Smooth muscle cell (in vitro differentiated cells): Measurements from ENCODE around the gene GALNTL6. TPM values are rescaled to one million over a fixed set of nuclear protein-coding genes. Genes with fewer than 3 reads are reported as not detected.

Source experiments
- DNase-seq: peaks from one replicate; lab custom pipeline; 2025; ENCODE audit not compliant: unreplicated experiment; lab: John Stamatoyannopoulos, UW
- H2AFZ ChIP-seq: fragments of 200-600 bp; sonication (generic); 2 replicates; pipeline ENCODE4 v1.6.0; 2016; ENCODE audit warnings: antibody characterized with exemption, low read depth, mild to moderate bottlenecking
- H3F3A ChIP-seq: fragments of 200-600 bp; sonication (generic); 2 replicates; pipeline ENCODE4 v1.6.0; 2017; ENCODE audit warnings: antibody characterized with exemption, low read depth
- H3K27ac ChIP-seq: fragments of 200-600 bp; sonication (generic); 2 replicates; pipeline ENCODE4 v1.5.1; 2016; ENCODE audit warnings: low read depth, mild to moderate bottlenecking
- H3K27me3 ChIP-seq: fragments of 200-600 bp; sonication (generic); 2 replicates; pipeline ENCODE4 v1.6.1; 2016; ENCODE audit warnings: low read depth, mild to moderate bottlenecking
- H3K36me3 ChIP-seq: fragments of 200-600 bp; sonication (generic); 2 replicates; pipeline ENCODE4 v1.5.1; 2016; ENCODE audit warnings: low read depth
- H3K4me1 ChIP-seq: fragments of 200-600 bp; sonication (generic); 2 replicates; pipeline ENCODE4 v1.5.1; 2016; ENCODE audit warnings: low read depth
- H3K4me2 ChIP-seq: fragments of 200-600 bp; sonication (generic); 2 replicates; pipeline ENCODE4 v1.6.0; 2016; ENCODE audit warnings: mild to moderate bottlenecking
- H3K4me3 ChIP-seq: fragments of 200-600 bp; sonication (generic); 2 replicates; pipeline ENCODE4 v1.5.1; 2016; ENCODE audit warnings: mild to moderate bottlenecking
- H3K79me2 ChIP-seq: fragments of 200-600 bp; sonication (generic); 2 replicates; pipeline ENCODE4 v1.6.0; 2016; ENCODE audit warnings: low read depth, mild to moderate bottlenecking
- H3K9ac ChIP-seq: fragments of 200-600 bp; sonication (generic); 2 replicates; pipeline ENCODE4 v1.6.0; 2016; ENCODE audit warnings: low read depth
- H3K9me3 ChIP-seq: fragments of 200-600 bp; sonication (generic); replicated peaks from 2 replicates; pipeline ENCODE4 v1.5.1; 2016; ENCODE audit warnings: low read depth
- H4K20me1 ChIP-seq: fragments of 200-600 bp; sonication (generic); 2 replicates; pipeline ENCODE4 v1.6.0; 2016; ENCODE audit warnings: low read depth
- WGBS: methylation state at CpG from one replicate; pipeline ENCODE4 v1.1.7; 2016; ENCODE audit warnings: low lambda C conversion rate; 5-methylcytosine and 5-hydroxymethylcytosine counted together
- polyA plus RNA-seq: library from polyadenylated mRNA; unstranded; fragments of >200 nt; fragmentation: Nextera tagmentation; extraction: Ambion mirVana; gene quantifications from 2 replicates; pipeline ENCODE4 v1.2.1, GENCODE V29; 2016
- total RNA-seq: library from RNA; depleted of rRNA; stranded (reverse); fragments of >200 nt; gene quantifications from 2 replicates; pipeline ENCODE4 v1.2.3, GENCODE V29; 2014
- TF ChIP-seq, protein P1 (sequence below): fragments of 200-600 bp; sonication (generic); IDR thresholded peaks from 2 replicates; pipeline ENCODE4 v1.5.1; 2017; ENCODE audit warnings: borderline replicate concordance, mild to moderate bottlenecking, antibody characterized with exemption; ENCODE audit not compliant: insufficient read depth, poor library complexity, severe bottlenecking

Gene GALNTL6
- total and polyA plus RNA-seq, 2 experiments from 2014 or later: 0.18 to 1.3 TPM

- Histone ChIP-seq H3K27ac (no peak overlapping the region), H3K9ac (no peak overlapping the region), H3K9me3 (no peaks in the 10 kb centered on the region), H2AFZ (no peak overlapping the region), H3K27me3 (no peaks in the 10 kb centered on the region), H3K4me2 (no peak overlapping the region), H3K4me3 (no peak overlapping the region), H3F3A (no peaks in the 10 kb centered on the region), H3K4me1 (no peaks in the 10 kb centered on the region), H4K20me1 (no peaks in the 10 kb centered on the region), H3K79me2 (no peaks in the 10 kb centered on the region), H3K36me3 (no peaks in the 10 kb centered on the region)
- TF ChIP-seq, protein P1, sequence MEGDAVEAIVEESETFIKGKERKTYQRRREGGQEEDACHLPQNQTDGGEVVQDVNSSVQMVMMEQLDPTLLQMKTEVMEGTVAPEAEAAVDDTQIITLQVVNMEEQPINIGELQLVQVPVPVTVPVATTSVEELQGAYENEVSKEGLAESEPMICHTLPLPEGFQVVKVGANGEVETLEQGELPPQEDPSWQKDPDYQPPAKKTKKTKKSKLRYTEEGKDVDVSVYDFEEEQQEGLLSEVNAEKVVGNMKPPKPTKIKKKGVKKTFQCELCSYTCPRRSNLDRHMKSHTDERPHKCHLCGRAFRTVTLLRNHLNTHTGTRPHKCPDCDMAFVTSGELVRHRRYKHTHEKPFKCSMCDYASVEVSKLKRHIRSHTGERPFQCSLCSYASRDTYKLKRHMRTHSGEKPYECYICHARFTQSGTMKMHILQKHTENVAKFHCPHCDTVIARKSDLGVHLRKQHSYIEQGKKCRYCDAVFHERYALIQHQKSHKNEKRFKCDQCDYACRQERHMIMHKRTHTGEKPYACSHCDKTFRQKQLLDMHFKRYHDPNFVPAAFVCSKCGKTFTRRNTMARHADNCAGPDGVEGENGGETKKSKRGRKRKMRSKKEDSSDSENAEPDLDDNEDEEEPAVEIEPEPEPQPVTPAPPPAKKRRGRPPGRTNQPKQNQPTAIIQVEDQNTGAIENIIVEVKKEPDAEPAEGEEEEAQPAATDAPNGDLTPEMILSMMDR: no peak
- WGBS: 82% methylated on average over 1 of the region's 1 CpG
- DNase-seq: no peak
These were observed 740.0 kb downstream of the GALNTL6 start for GRCh38 chr4:172553216-172553615.

DNA sequence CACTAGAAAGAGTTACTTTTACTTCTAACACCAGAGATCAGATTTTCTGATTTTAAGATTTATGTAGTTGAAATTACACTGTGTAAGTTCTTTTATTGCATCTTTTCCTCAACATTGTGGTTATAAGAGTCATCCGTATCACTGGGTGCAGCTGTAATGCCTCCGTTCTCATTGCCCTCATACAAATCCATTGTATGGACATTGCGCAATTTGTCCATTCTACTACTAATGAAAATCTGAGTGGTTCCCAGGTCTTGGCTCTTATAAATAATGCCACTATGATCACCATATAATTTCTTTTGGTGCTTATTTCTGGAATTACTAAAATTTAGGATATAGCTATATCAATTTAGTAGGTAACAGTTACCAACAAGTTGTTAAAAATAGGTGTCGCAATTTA is 741.4 kb downstream of the GALNTL6 start:
- 97% methylated on average over 4 of the region's 4 CpGs for WGBS
- no peaks in the 10 kb centered on the region for H3K4me1 ChIP-seq
- H4K20me1 ChIP-seq: no peaks in the 10 kb centered on the region
- no peaks in the 10 kb centered on the region for H3F3A ChIP-seq
- H3K79me2 ChIP-seq: no peaks in the 10 kb centered on the region
- H3K9ac ChIP-seq: no peak overlapping the region
- H3K36me3 ChIP-seq: no peaks in the 10 kb centered on the region
- TF ChIP-seq, protein P1: no peak
- no peak overlapping the region for H3K4me3 ChIP-seq
- H2AFZ ChIP-seq: no peak overlapping the region
- no peak overlapping the region for H3K4me2 ChIP-seq
- no peak overlapping the region for H3K27ac ChIP-seq
- no peak for DNase-seq
- no peaks in the 10 kb centered on the region for H3K9me3 ChIP-seq
- no peaks in the 10 kb centered on the region for H3K27me3 ChIP-seq

DNA sequence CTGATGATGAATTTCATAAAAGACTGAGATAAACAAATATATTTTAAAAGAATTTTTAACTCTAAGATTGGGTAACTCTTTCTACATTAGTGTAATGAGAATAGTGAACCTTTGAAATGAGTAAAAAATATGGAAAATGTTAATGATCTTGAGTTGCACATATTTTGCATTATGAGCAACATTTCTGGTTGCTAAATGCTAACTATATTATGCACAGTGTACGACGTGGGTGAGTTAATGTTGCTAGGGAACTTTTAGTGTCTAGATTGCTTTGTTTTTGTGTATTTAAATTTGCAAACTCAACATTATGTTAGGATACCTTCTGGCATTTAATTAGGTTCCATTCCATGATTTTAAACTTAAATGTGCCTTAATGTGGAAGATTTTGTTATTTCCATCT is 742.5 kb downstream of the GALNTL6 start:
- 80% methylated on average over 2 of the region's 2 CpGs for WGBS
- no peaks in the 10 kb centered on the region for H4K20me1 ChIP-seq
- no peak for DNase-seq
- no peaks in the 10 kb centered on the region for H3K4me1 ChIP-seq
- H2AFZ ChIP-seq: no peak overlapping the region
- no peak overlapping the region for H3K4me3 ChIP-seq
- no peaks in the 10 kb centered on the region for H3K9me3 ChIP-seq
- no peak overlapping the region for H3K27ac ChIP-seq
- H3K79me2 ChIP-seq: no peaks in the 10 kb centered on the region
- no peaks in the 10 kb centered on the region for H3K36me3 ChIP-seq
- H3K4me2 ChIP-seq: no peak overlapping the region
- TF ChIP-seq, protein P1: no peak
- no peaks in the 10 kb centered on the region for H3F3A ChIP-seq
- H3K27me3 ChIP-seq: no peaks in the 10 kb centered on the region
- no peak overlapping the region for H3K9ac ChIP-seq

GRCh38 chr4:172573899-172574298 is 760.7 kb downstream of the GALNTL6 start:
- H3K4me2 ChIP-seq: no peak overlapping the region
- H2AFZ ChIP-seq: no peak overlapping the region
- no peaks in the 10 kb centered on the region for H3F3A ChIP-seq
- WGBS: 81% methylated on average over 2 of the region's 2 CpGs
- no peak for DNase-seq
- TF ChIP-seq, protein P1: no peak
- no peak overlapping the region for H3K4me3 ChIP-seq
- no peak overlapping the region for H3K9ac ChIP-seq
- H3K36me3 ChIP-seq: no peaks in the 10 kb centered on the region
- no peaks in the 10 kb centered on the region for H3K4me1 ChIP-seq
- H3K9me3 ChIP-seq: no peaks in the 10 kb centered on the region
- no peaks in the 10 kb centered on the region for H3K27me3 ChIP-seq
- H3K79me2 ChIP-seq: no peaks in the 10 kb centered on the region
- H3K27ac ChIP-seq: no peak overlapping the region
- no peaks in the 10 kb centered on the region for H4K20me1 ChIP-seq
